GM06990 (cell line): ENCODE results near the gene ZNF142.

Source experiments
- DNase-seq: peaks from one replicate; pipeline ENCODE4 v3.0.0-alpha.2; 2011; ENCODE audit not compliant: insufficient read length; ENCODE audit errors: extremely low read depth
- H3K27me3 ChIP-seq: replicated peaks from 2 replicates; pipeline ENCODE4 v1.6.0; 2011; ENCODE audit warnings: low read length; ENCODE audit not compliant: control insufficient read depth, insufficient read depth
- H3K36me3 ChIP-seq: 2 replicates; pipeline ENCODE4 v1.5.1; 2011; ENCODE audit warnings: low read length; ENCODE audit not compliant: control insufficient read depth, insufficient read depth
- H3K4me3 ChIP-seq: replicated peaks from 2 replicates; pipeline ENCODE4 v1.5.1; 2011; ENCODE audit warnings: low read depth, mild to moderate bottlenecking, control low read depth, low read length
- TF ChIP-seq, protein P1 (sequence below): IDR thresholded peaks from 2 replicates; pipeline ENCODE4 v1.5.1; 2011; ENCODE audit warnings: low read length, control low read depth, mild to moderate bottlenecking, inconsistent platforms; ENCODE audit not compliant: insufficient read depth, poor library complexity, severe bottlenecking

Gene ZNF142

GRCh38 chr2:218607436-218608115, 51.8 kb downstream of the ZNF142 start, which contains the start of gene PLCD4:
Gene PLCD4, plus strand, starts transcription at chr2:218607899. Its CDS starts 7,841 bp downstream, at chr2:218615740.
- H3K36me3 ChIP-seq: no peaks in the 10 kb centered on the region
- no peaks in the 10 kb centered on the region; the same call in 1 of the 2 replicates for H3K27me3 ChIP-seq
- H3K4me3 ChIP-seq: no peak within 1 kb of the TSS
- DNase-seq: no peak
- TF ChIP-seq, protein P1, sequence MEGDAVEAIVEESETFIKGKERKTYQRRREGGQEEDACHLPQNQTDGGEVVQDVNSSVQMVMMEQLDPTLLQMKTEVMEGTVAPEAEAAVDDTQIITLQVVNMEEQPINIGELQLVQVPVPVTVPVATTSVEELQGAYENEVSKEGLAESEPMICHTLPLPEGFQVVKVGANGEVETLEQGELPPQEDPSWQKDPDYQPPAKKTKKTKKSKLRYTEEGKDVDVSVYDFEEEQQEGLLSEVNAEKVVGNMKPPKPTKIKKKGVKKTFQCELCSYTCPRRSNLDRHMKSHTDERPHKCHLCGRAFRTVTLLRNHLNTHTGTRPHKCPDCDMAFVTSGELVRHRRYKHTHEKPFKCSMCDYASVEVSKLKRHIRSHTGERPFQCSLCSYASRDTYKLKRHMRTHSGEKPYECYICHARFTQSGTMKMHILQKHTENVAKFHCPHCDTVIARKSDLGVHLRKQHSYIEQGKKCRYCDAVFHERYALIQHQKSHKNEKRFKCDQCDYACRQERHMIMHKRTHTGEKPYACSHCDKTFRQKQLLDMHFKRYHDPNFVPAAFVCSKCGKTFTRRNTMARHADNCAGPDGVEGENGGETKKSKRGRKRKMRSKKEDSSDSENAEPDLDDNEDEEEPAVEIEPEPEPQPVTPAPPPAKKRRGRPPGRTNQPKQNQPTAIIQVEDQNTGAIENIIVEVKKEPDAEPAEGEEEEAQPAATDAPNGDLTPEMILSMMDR: no peak

- TF ChIP-seq, protein P1: no peak
- DNase-seq: no peak
- H3K4me3 ChIP-seq: no peak overlapping the region
- no peaks in the 10 kb centered on the region; the same call in 1 of the 2 replicates for H3K27me3 ChIP-seq
- no peaks in the 10 kb centered on the region for H3K36me3 ChIP-seq
Observed at GRCh38 chr2:218605432-218605831, 54.0 kb downstream of the ZNF142 start.
